GM23248 (cell line): ENCODE data around the gene RPL36. TPM values are rescaled to one million over a fixed set of nuclear protein-coding genes. Genes with fewer than 3 reads are reported as not detected.

Source experiments
- DNase-seq: peaks from one replicate; pipeline ENCODE4 v3.0.0-alpha.2; 2015
- H2AFZ ChIP-seq: fragments of 200-600 bp; sonication (generic); 2 replicates; pipeline ENCODE4 v1.6.1; 2016; ENCODE audit warnings: antibody characterized with exemption
- H3F3A ChIP-seq: fragments of 200-600 bp; sonication (generic); 2 replicates; pipeline ENCODE4 v1.6.1; 2016; ENCODE audit warnings: mild to moderate bottlenecking, antibody characterized with exemption, mixed run types; ENCODE audit not compliant: insufficient read depth
- H3K27ac ChIP-seq: fragments of 200-600 bp; sonication (generic); 2 replicates; pipeline ENCODE4 v1.5.1; 2016; ENCODE audit warnings: mild to moderate bottlenecking
- H3K27me3 ChIP-seq: fragments of 200-600 bp; sonication (generic); replicated peaks from 2 replicates; pipeline ENCODE4 v1.6.1; 2016; ENCODE audit warnings: mild to moderate bottlenecking; ENCODE audit not compliant: insufficient read depth
- H3K36me3 ChIP-seq: fragments of 200-600 bp; sonication (generic); 2 replicates; pipeline ENCODE4 v1.6.1; 2016; ENCODE audit warnings: low read depth, mild to moderate bottlenecking
- H3K4me1 ChIP-seq: fragments of 200-600 bp; sonication (generic); 2 replicates; pipeline ENCODE4 v1.6.1; 2016; ENCODE audit warnings: mild to moderate bottlenecking; ENCODE audit not compliant: insufficient read depth
- H3K4me2 ChIP-seq: fragments of 200-600 bp; sonication (generic); one replicate; pipeline ENCODE4 v1.6.1; 2016; ENCODE audit warnings: mild to moderate bottlenecking; ENCODE audit not compliant: unreplicated experiment
- H3K4me3 ChIP-seq: fragments of 200-600 bp; sonication (generic); 2 replicates; pipeline ENCODE4 v1.5.1; 2016; ENCODE audit warnings: mild to moderate bottlenecking
- H3K79me2 ChIP-seq: fragments of 200-600 bp; sonication (generic); 2 replicates; pipeline ENCODE4 v1.6.1; 2016; ENCODE audit warnings: mild to moderate bottlenecking; ENCODE audit not compliant: insufficient read depth
- H3K9ac ChIP-seq: fragments of 200-600 bp; sonication (generic); 2 replicates; pipeline ENCODE4 v1.6.1; 2016; ENCODE audit warnings: mild to moderate bottlenecking
- H3K9me2 ChIP-seq: fragments of 200-600 bp; sonication (generic); 2 replicates; pipeline ENCODE4 v1.6.1; 2016; ENCODE audit warnings: mixed run types, mild to moderate bottlenecking, moderate library complexity; ENCODE audit not compliant: insufficient read depth
- H3K9me3 ChIP-seq: fragments of 200-600 bp; sonication (generic); one replicate; pipeline ENCODE4 v1.6.1; 2017; ENCODE audit warnings: low read depth
- H4K20me1 ChIP-seq: fragments of 200-600 bp; sonication (generic); 2 replicates; pipeline ENCODE4 v1.6.0; 2016; ENCODE audit not compliant: insufficient read depth
- EZH2 ChIP-seq: fragments of 200-600 bp; sonication (generic); IDR thresholded peaks from 2 replicates; pipeline ENCODE4 v1.6.1; 2018; ENCODE audit warnings: antibody characterized with exemption, mild to moderate bottlenecking; ENCODE audit not compliant: insufficient read depth, poor library complexity, severe bottlenecking
- EZH2phosphoT487 ChIP-seq: fragments of 200-600 bp; sonication (generic); IDR thresholded peaks from 2 replicates; pipeline ENCODE4 v1.6.1; 2018; ENCODE audit warnings: antibody characterized with exemption, moderate library complexity, mild to moderate bottlenecking, low read depth; ENCODE audit not compliant: insufficient read depth
- WGBS, 2 experiments: methylation state at CpG; one replicate each; pipeline ENCODE4 v1.1.6; 2015 to 2017; ENCODE audit warnings: low lambda C conversion rate in 2 of 2, low coverage in 1 of 2; ENCODE audit errors: missing lambda C conversion rate in 2 of 2; 5-methylcytosine and 5-hydroxymethylcytosine counted together
- in situ Hi-C: fragments of 300-500 bp; cut with MboI; formaldehyde crosslinking; loops from 2 replicates; pipeline ENCODE4 v1.15.0; 2020
- polyA plus RNA-seq: library from polyadenylated mRNA; unstranded; fragments of >200 nt; fragmentation: Nextera tagmentation; extraction: Ambion mirVana; gene quantifications from 2 replicates; pipeline ENCODE4 v1.2.1, GENCODE V29; 2016
- total RNA-seq: library from RNA; depleted of rRNA; stranded (reverse); fragments of >200 nt; shearing (Covaris generic); gene quantifications from 2 replicates; pipeline ENCODE4 v1.2.3, GENCODE V29; 2014

RPL36 gene
- total and polyA plus RNA-seq, 2 experiments from 2014 or later = 503 to 1,128 TPM

- DNase-seq = peak; percentile 50
- H3K9ac ChIP-seq = peak overlapping the region; percentile 33; the same call in 1 of the 2 replicates
- no peaks in the 10 kb centered on the region for H3K9me3 ChIP-seq
- no peak overlapping the region for H3K4me3 ChIP-seq
- 72 to 82% methylated on average over 2 of the region's 2 CpGs for WGBS, 2 experiments
- no peaks in the 10 kb centered on the region for H3K9me2 ChIP-seq
- peaks cover 95% of the 10 kb centered on the region for H3K79me2 ChIP-seq
- peaks cover 20% of the 10 kb centered on the region for H4K20me1 ChIP-seq
- H3K4me1 ChIP-seq = 0 out of 2 replicates have a peak, but pooled peaks cover 5% of the 10 kb centered on the region
- peaks cover 51% of the 10 kb centered on the region for H3K36me3 ChIP-seq
- TF ChIP-seq EZH2 (no peak), EZH2phosphoT487 (no peak)
- H3K27ac ChIP-seq = peak overlapping the region; percentile 40
- H2AFZ ChIP-seq = no peak overlapping the region
- no peaks in the 10 kb centered on the region for H3K27me3 ChIP-seq
- H3K4me2 ChIP-seq = no peak overlapping the region
- no peaks in the 10 kb centered on the region for H3F3A ChIP-seq
- in situ Hi-C loops = no loop called here
These were observed 46.1 kb upstream of the RPL36 start for GRCh38 chr19:5644037-5644436.

DNA sequence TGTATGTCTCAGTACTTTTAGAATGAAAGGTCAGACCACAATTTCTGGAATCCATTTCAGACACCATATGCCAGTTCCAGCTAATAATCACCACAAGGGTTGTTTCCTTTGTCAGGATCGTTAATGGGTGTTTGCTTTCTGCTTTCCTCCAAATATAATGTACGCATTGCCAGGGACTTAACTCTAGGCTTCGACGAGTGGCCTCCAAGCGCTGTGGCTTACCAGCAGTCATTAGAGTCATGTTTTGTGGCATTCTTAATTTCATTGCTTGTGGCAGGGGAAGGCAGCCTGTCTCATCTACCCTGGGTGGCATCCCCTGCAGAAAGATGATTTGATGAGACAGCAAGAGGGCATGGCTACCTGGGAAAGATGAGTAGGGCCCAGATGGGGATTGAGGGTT is 44.7 kb upstream of the RPL36 start:
- Histone ChIP-seq H3K27ac (no peak overlapping the region), H3K4me1 (0 out of 2 replicates have a peak, but pooled peaks cover 5% of the 10 kb centered on the region), H3K4me3 (no peak overlapping the region), H3F3A (no peaks in the 10 kb centered on the region), H4K20me1 (peaks cover 17% of the 10 kb centered on the region), H3K79me2 (peaks cover 92% of the 10 kb centered on the region), H3K4me2 (no peak overlapping the region), H3K9ac (no peak overlapping the region), H3K9me2 (no peaks in the 10 kb centered on the region), H3K36me3 (peaks cover 56% of the 10 kb centered on the region), H2AFZ (no peak overlapping the region), H3K9me3 (no peaks in the 10 kb centered on the region), H3K27me3 (no peaks in the 10 kb centered on the region)
- 84 to 87% methylated on average over 5 of the region's 5 CpGs for WGBS, 2 experiments
- TF ChIP-seq EZH2 (no peak), EZH2phosphoT487 (no peak)
- in situ Hi-C loops = no loop called here
- no peak for DNase-seq

GRCh38 chr19:5646703-5647102 is 43.4 kb upstream of the RPL36 start:
- Histone ChIP-seq H3K79me2 (peaks cover 92% of the 10 kb centered on the region), H2AFZ (no peak overlapping the region), H3K9me3 (no peaks in the 10 kb centered on the region), H3K27ac (no peak overlapping the region), H3K4me1 (0 out of 2 replicates have a peak, but pooled peaks cover 5% of the 10 kb centered on the region), H3F3A (no peaks in the 10 kb centered on the region), H3K27me3 (no peaks in the 10 kb centered on the region), H3K36me3 (peaks cover 64% of the 10 kb centered on the region), H4K20me1 (peaks cover 10% of the 10 kb centered on the region), H3K4me2 (no peak overlapping the region), H3K9ac (no peak overlapping the region), H3K9me2 (no peaks in the 10 kb centered on the region), H3K4me3 (no peak overlapping the region)
- in situ Hi-C loops = no loop called here
- WGBS, 2 experiments = 85 to 89% methylated on average over 4 of the region's 4 CpGs
- no peak for DNase-seq
- TF ChIP-seq EZH2phosphoT487 = no peak
- TF ChIP-seq EZH2 = no peak

DNA sequence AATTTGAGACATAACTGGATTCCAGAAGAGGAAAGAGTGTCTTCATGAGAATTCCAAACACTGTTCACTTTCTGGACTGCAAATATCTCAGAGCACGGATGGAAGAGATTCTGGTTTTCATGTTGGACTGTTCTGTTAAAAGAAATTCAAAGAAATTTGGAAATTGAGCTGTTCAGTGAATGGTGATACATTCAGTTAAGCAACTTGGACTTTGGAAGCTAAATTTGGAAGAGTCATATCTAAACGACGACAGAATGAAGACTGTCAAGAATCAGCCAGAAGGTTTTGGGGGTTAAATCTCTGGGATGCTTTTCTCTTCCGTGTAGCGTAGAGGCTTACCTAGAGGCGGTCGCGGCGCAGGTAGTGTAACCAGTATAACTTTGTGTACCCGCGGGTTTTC is 41.6 kb upstream of the RPL36 start:
- Histone ChIP-seq H3K4me3 (no peak overlapping the region), H3K79me2 (peaks cover 88% of the 10 kb centered on the region), H3F3A (no peaks in the 10 kb centered on the region), H3K36me3 (peaks cover 68% of the 10 kb centered on the region), H3K4me1 (0 out of 2 replicates have a peak, but pooled peaks cover 5% of the 10 kb centered on the region), H3K4me2 (no peak overlapping the region), H3K27me3 (no peaks in the 10 kb centered on the region), H3K9ac (no peak overlapping the region), H3K27ac (no peak overlapping the region), H3K9me3 (no peaks in the 10 kb centered on the region), H4K20me1 (peaks cover 8% of the 10 kb centered on the region), H2AFZ (no peak overlapping the region), H3K9me2 (no peaks in the 10 kb centered on the region)
- DNase-seq = no peak
- WGBS, 2 experiments = 97% methylated on average over 11 of the region's 11 CpGs
- in situ Hi-C loops = no loop called here
- TF ChIP-seq EZH2phosphoT487 (no peak), EZH2 (no peak)
